PC-9 (cell line): Measurements from ENCODE around the gene PDE6C. TPM values are rescaled to one million over a fixed set of nuclear protein-coding genes. Genes with fewer than 3 reads are reported as not detected.

Source experiments
- BruUV-seq: library from RNA; stranded (reverse); fragments of 400-500 nt; replicated peaks from 2 replicates; lab custom pipeline; 2021; lab: Mats Ljungman, UMichigan
- CTCF ChIA-PET: fragments of 300-600 bp; sonication (Branson Sonifier 250); formaldehyde crosslinking; loops from one replicate; lab custom pipeline; 2022; ENCODE audit warnings: antibody characterized with exemption; lab: Charles Lee
- POLR2A ChIA-PET: fragments of 300-600 bp; sonication (Branson Sonifier 250); formaldehyde crosslinking; loops from one replicate; lab custom pipeline; 2022; ENCODE audit warnings: antibody characterized with exemption; ENCODE audit not compliant: unreplicated experiment; lab: Charles Lee
- DNase-seq, 2 experiments: peaks; one replicate each; pipeline versions ENCODE4 v3.0.0 to v3.0.0-alpha.2; 2015 to 2022; ENCODE audit warnings: mixed read lengths in 1 of 2
- H2AFZ ChIP-seq: fragments of 200-600 bp; sonication (generic); 2 replicates; pipeline ENCODE4 v1.8.1; 2017; ENCODE audit warnings: antibody characterized with exemption
- H3F3A ChIP-seq: fragments of 200-600 bp; sonication (generic); 2 replicates; pipeline ENCODE4 v1.8.1; 2017; ENCODE audit warnings: antibody characterized with exemption, mild to moderate bottlenecking, low read depth; ENCODE audit not compliant: insufficient read depth
- H3K27ac ChIP-seq: fragments of 200-600 bp; sonication (generic); 2 replicates; pipeline ENCODE4 v1.6.1; 2016; ENCODE audit warnings: mixed run types
- H3K27me3 ChIP-seq: fragments of 200-600 bp; sonication (generic); 2 replicates; pipeline ENCODE4 v1.6.1; 2016; ENCODE audit warnings: low read depth, mixed run types; ENCODE audit not compliant: insufficient read depth
- H3K36me3 ChIP-seq: fragments of 200-600 bp; sonication (generic); 2 replicates; pipeline ENCODE4 v1.6.1; 2016; ENCODE audit warnings: low read depth, mixed run types
- H3K4me1 ChIP-seq: fragments of 200-600 bp; sonication (generic); replicated peaks from 2 replicates; pipeline ENCODE4 v1.6.1; 2016; ENCODE audit warnings: mixed run types; ENCODE audit not compliant: insufficient read depth
- H3K4me2 ChIP-seq: fragments of 200-600 bp; sonication (generic); 2 replicates; pipeline ENCODE4 v1.6.1; 2017; ENCODE audit warnings: mixed run types
- H3K4me3 ChIP-seq: fragments of 200-600 bp; sonication (generic); 2 replicates; pipeline ENCODE4 v1.6.1; 2016; ENCODE audit warnings: mixed run types
- H3K79me2 ChIP-seq: fragments of 200-600 bp; sonication (generic); 2 replicates; pipeline ENCODE4 v1.6.1; 2017; ENCODE audit warnings: low read depth, mixed run types
- H3K9me2 ChIP-seq: fragments of 200-600 bp; sonication (generic); 2 replicates; pipeline ENCODE4 v1.8.1; 2017; ENCODE audit warnings: mild to moderate bottlenecking; ENCODE audit not compliant: insufficient read depth
- H3K9me3 ChIP-seq: fragments of 200-600 bp; sonication (generic); 2 replicates; pipeline ENCODE4 v1.8.1; 2016; ENCODE audit warnings: low read depth; ENCODE audit not compliant: insufficient read depth
- H4K20me1 ChIP-seq: fragments of 200-600 bp; sonication (generic); 2 replicates; pipeline ENCODE4 v1.8.1; 2017; ENCODE audit not compliant: insufficient read depth
- EZH2 ChIP-seq: fragments of 200-600 bp; sonication (generic); IDR thresholded peaks from 2 replicates; pipeline ENCODE4 v1.8.0; 2017; ENCODE audit warnings: antibody characterized with exemption, low read depth
- intact Hi-C: fragments of 100-400 bp; cut with micrococcal nuclease; formaldehyde crosslinking; loops from one replicate; pipeline ENCODE4 v1.10.0; 2022; ENCODE audit not compliant: unreplicated experiment
- total RNA-seq: library from RNA; stranded (reverse); gene quantifications from 2 replicates; pipeline ENCODE4 v1.2.3, GENCODE V29; 2021
- TF ChIP-seq, protein P1 (sequence below): fragments of 200-600 bp; sonication (generic); conservative IDR thresholded peaks from 2 replicates; pipeline ENCODE4 v1.6.1; 2017; ENCODE audit warnings: mixed run types, antibody characterized with exemption, mild to moderate bottlenecking, moderate library complexity

The PDE6C gene
- total RNA-seq, 1 experiment from 2014 or later: not detected

DNA sequence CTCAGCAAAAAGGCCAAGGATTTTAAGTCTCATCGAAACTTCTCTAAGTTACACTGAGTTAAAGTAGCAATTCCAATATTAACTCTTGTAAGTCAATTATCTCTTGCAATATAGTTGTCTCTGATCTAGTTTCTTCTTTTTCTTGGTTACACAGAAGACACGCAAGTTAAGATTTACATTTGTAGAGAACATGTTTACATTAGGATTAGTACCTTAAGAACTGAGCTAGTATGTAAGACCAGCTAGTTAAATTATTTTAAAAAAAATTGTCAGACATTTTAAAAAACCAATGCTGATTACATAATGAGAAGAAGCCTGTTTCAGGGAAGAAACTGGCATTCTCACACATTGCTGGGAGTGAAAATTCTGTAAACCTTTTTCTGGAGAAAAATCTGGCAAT, 58.7 kb downstream of the PDE6C start:
- ChIA-PET CTCF (no interaction called here), POLR2A (no interaction called here)
- H3K27ac ChIP-seq: no peak overlapping the region
- no peaks in the 10 kb centered on the region; the same call in 1 of the 2 replicates for H3F3A ChIP-seq
- BruUV-seq: no TSS peak
- no peak overlapping the region for H3K4me3 ChIP-seq
- no peaks in the 10 kb centered on the region for H4K20me1 ChIP-seq
- no peaks in the 10 kb centered on the region; the same call in 1 of the 2 replicates for H3K36me3 ChIP-seq
- no peak for DNase-seq
- no peaks in the 10 kb centered on the region for H3K9me2 ChIP-seq
- no peak overlapping the region for H2AFZ ChIP-seq
- intact Hi-C loops: no loop called here
- TF ChIP-seq, protein P1, sequence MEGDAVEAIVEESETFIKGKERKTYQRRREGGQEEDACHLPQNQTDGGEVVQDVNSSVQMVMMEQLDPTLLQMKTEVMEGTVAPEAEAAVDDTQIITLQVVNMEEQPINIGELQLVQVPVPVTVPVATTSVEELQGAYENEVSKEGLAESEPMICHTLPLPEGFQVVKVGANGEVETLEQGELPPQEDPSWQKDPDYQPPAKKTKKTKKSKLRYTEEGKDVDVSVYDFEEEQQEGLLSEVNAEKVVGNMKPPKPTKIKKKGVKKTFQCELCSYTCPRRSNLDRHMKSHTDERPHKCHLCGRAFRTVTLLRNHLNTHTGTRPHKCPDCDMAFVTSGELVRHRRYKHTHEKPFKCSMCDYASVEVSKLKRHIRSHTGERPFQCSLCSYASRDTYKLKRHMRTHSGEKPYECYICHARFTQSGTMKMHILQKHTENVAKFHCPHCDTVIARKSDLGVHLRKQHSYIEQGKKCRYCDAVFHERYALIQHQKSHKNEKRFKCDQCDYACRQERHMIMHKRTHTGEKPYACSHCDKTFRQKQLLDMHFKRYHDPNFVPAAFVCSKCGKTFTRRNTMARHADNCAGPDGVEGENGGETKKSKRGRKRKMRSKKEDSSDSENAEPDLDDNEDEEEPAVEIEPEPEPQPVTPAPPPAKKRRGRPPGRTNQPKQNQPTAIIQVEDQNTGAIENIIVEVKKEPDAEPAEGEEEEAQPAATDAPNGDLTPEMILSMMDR: no peak
- TF ChIP-seq EZH2: no peak
- H3K79me2 ChIP-seq: no peaks in the 10 kb centered on the region
- H3K27me3 ChIP-seq: no peaks in the 10 kb centered on the region
- no peaks in the 10 kb centered on the region for H3K4me1 ChIP-seq
- H3K9me3 ChIP-seq: no peaks in the 10 kb centered on the region
- no peak overlapping the region for H3K4me2 ChIP-seq

GRCh38 chr10:93672022-93672678, 59.8 kb downstream of the PDE6C start:
- POLR2A ChIA-PET: no interaction called here

GRCh38 chr10:93672890-93673289, 60.6 kb downstream of the PDE6C start:
- no peaks in the 10 kb centered on the region for H3K9me3 ChIP-seq
- H3K4me3 ChIP-seq: no peak overlapping the region
- no peaks in the 10 kb centered on the region; the same call in 1 of the 2 replicates for H3F3A ChIP-seq
- no peak overlapping the region for H2AFZ ChIP-seq
- H3K79me2 ChIP-seq: no peaks in the 10 kb centered on the region
- no peaks in the 10 kb centered on the region for H3K36me3 ChIP-seq
- ChIA-PET POLR2A (no interaction called here), CTCF (no interaction called here)
- H3K4me2 ChIP-seq: no peak overlapping the region
- intact Hi-C loops: no loop called here
- H3K4me1 ChIP-seq: no peaks in the 10 kb centered on the region
- no peak overlapping the region for H3K27ac ChIP-seq
- no peaks in the 10 kb centered on the region for H4K20me1 ChIP-seq
- no TSS peak for BruUV-seq
- DNase-seq: no peak
- no peaks in the 10 kb centered on the region for H3K27me3 ChIP-seq
- TF ChIP-seq EZH2: no peak
- TF ChIP-seq, protein P1: no peak
- no peaks in the 10 kb centered on the region for H3K9me2 ChIP-seq

More at GRCh38 chr10:93672022-93672678, 59.8 kb downstream of the PDE6C start:
- no peak overlapping the region for H3K4me2 ChIP-seq
- H3K4me3 ChIP-seq: no peak overlapping the region
- no peak overlapping the region for H2AFZ ChIP-seq
- DNase-seq: no peak
- H3K36me3 ChIP-seq: no peaks in the 10 kb centered on the region; the same call in 1 of the 2 replicates
- no peaks in the 10 kb centered on the region for H3K27me3 ChIP-seq
- no peak for TF ChIP-seq EZH2
- TF ChIP-seq, protein P1: no peak
- H3F3A ChIP-seq: no peaks in the 10 kb centered on the region; the same call in 1 of the 2 replicates
- no peak overlapping the region for H3K27ac ChIP-seq
- no peaks in the 10 kb centered on the region for H3K4me1 ChIP-seq
- H3K79me2 ChIP-seq: no peaks in the 10 kb centered on the region
- BruUV-seq: no TSS peak
- H4K20me1 ChIP-seq: no peaks in the 10 kb centered on the region
- no peaks in the 10 kb centered on the region for H3K9me2 ChIP-seq
- CTCF ChIA-PET: no interaction called here
- intact Hi-C loops: no loop called here
- H3K9me3 ChIP-seq: no peaks in the 10 kb centered on the region
